Measurements from ENCODE around the gene KRT31. TPM values are rescaled to one million over a fixed set of nuclear protein-coding genes. Genes with fewer than 3 reads are reported as not detected.
"Not testable (repeated sequence)": the region's sequence is repeated elsewhere in the genome, so short reads cannot be mapped to it uniquely, and the experiment has no call there.

The KRT31 gene
- total RNA-seq, 4 donors from 2014 or later, result not detected

GRCh38 chr17:41387670-41388069, 9.7 kb downstream of the KRT31 start:
- no peaks in the 10 kb centered on the region for H3K4me1 ChIP-seq
- no peaks in the 10 kb centered on the region for H3K36me3 ChIP-seq
- intact Hi-C loops (cut with DNase I), result no loop called here
- no peak overlapping the region for H3K4me3 ChIP-seq
- WGBS, result 72% methylated on average over 4 of the region's 4 CpGs
- TF ChIP-seq CTCF (IDR thresholded peaks at IDR 0.05), result no peak
- TF ChIP-seq POLR2AphosphoS5 (IDR thresholded peaks at IDR 0.05), result no peak
- TF ChIP-seq EP300 (IDR thresholded peaks at IDR 0.05), result no peak
- TF ChIP-seq POLR2A (IDR thresholded peaks at IDR 0.05; ENCODE audit: low read depth), result no peak
- no peak overlapping the region for H3K27ac ChIP-seq (replicated peaks in 1 of 4)
- no peak for DNase-seq (ENCODE audit: extremely low spot score)
- H3K27me3 ChIP-seq, result no peaks in the 10 kb centered on the region
- H3K9me3 ChIP-seq, result peaks cover 0 to 15% (median 13%) of the 10 kb centered on the region in 4 donors

- intact Hi-C loops (cut with DNase I), result no loop called here
- Histone ChIP-seq H3K27me3 (no peaks in the 10 kb centered on the region), H3K27ac (replicated peaks in 1 of 4) (no peak overlapping the region), H3K36me3 (no peaks in the 10 kb centered on the region), H3K4me1 (no peaks in the 10 kb centered on the region), H3K4me3 (no peak overlapping the region), H3K9me3 (peaks cover 0 to 15% (median 13%) of the 10 kb centered on the region in 4 donors)
- DNase-seq (ENCODE audit: extremely low spot score), result no peak
- WGBS, result 94% methylated on average over 1 of the region's 1 CpG
- TF ChIP-seq POLR2AphosphoS5 (IDR thresholded peaks at IDR 0.05) (no peak), CTCF (IDR thresholded peaks at IDR 0.05) (no peak), POLR2A (IDR thresholded peaks at IDR 0.05; ENCODE audit: low read depth) (no peak), EP300 (IDR thresholded peaks at IDR 0.05) (no peak)
Observed at GRCh38 chr17:41386227-41386626, 11.2 kb downstream of the KRT31 start.

- Histone ChIP-seq H3K4me1 (no peaks in the 10 kb centered on the region), H3K4me3 (no peak overlapping the region), H3K36me3 (no peaks in the 10 kb centered on the region), H3K27me3 (no peaks in the 10 kb centered on the region), H3K27ac (replicated peaks in 1 of 4) (no peak overlapping the region), H3K9me3 (peaks cover 0 to 15% (median 13%) of the 10 kb centered on the region in 4 donors)
- intact Hi-C loops (cut with DNase I), result no loop called here
- 100% methylated on average over 1 of the region's 1 CpG for WGBS
- DNase-seq (ENCODE audit: extremely low spot score), result no peak
- TF ChIP-seq CTCF (IDR thresholded peaks at IDR 0.05) (no peak), EP300 (IDR thresholded peaks at IDR 0.05) (no peak), POLR2AphosphoS5 (IDR thresholded peaks at IDR 0.05) (no peak), POLR2A (IDR thresholded peaks at IDR 0.05; ENCODE audit: low read depth) (no peak)
Observed at GRCh38 chr17:41383690-41384089, 13.7 kb downstream of the KRT31 start.

DNA sequence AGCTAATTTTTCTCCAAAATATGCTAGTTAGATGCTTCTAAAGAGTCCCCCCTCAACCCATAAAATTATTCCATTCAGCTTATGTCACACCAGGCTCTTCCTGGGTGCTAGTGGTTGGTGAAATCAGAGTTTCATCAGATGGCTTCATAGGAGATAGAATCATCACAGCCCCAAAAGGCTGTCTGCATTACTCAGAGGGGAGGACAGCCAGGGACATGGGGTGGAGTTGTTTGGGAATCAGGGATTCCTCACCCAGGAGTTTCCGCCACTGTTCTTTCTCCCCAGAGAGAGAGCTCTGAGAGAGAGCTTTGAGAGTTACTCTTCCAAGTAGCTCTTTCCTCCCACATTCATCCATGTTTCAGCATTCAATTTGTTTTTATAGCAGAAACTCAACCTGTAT, 15.0 kb downstream of the KRT31 start:
- WGBS, result 90% methylated on average over 1 of the region's 1 CpG

GRCh38 chr17:41381943-41382342, 15.5 kb downstream of the KRT31 start, which contains the start of gene KRT34:
Gene KRT34, minus strand, starts transcription at chr17:41382306. Its CDS starts 60 bp downstream, at chr17:41382246.
- intact Hi-C loops (cut with DNase I), result not testable (repeated sequence)

More for the DNA sequence above, 15.0 kb downstream of the KRT31 start:
- no peaks in the 10 kb centered on the region for H3K36me3 ChIP-seq
- no peak overlapping the region for H3K27ac ChIP-seq (replicated peaks in 1 of 4)
- intact Hi-C loops (cut with DNase I), result no loop called here
- peaks cover 0 to 15% (median 11%) of the 10 kb centered on the region in 4 donors for H3K9me3 ChIP-seq
- no peak overlapping the region for H3K4me3 ChIP-seq
- H3K27me3 ChIP-seq, result no peaks in the 10 kb centered on the region
- TF ChIP-seq CTCF (IDR thresholded peaks at IDR 0.05) (no peak), POLR2A (IDR thresholded peaks at IDR 0.05; ENCODE audit: low read depth) (no peak), POLR2AphosphoS5 (IDR thresholded peaks at IDR 0.05) (no peak), EP300 (IDR thresholded peaks at IDR 0.05) (no peak)
- no peaks in the 10 kb centered on the region for H3K4me1 ChIP-seq
- DNase-seq (ENCODE audit: extremely low spot score), result no peak

GRCh38 chr17:41380091-41380490, 17.3 kb downstream of the KRT31 start:
- WGBS, result 81% methylated on average over 7 of the region's 7 CpGs
- H3K36me3 ChIP-seq; H3K27ac ChIP-seq (replicated peaks in 1 of 4); DNase-seq (ENCODE audit: extremely low spot score); intact Hi-C loops (cut with DNase I); H3K9me3 ChIP-seq; H3K27me3 ChIP-seq; H3K4me1 ChIP-seq; H3K4me3 ChIP-seq: not testable (repeated sequence)

More at GRCh38 chr17:41381943-41382342, 15.5 kb downstream of the KRT31 start, which contains the start of gene KRT34:
- not testable (repeated sequence) for H3K27ac ChIP-seq (replicated peaks in 1 of 4); DNase-seq (ENCODE audit: extremely low spot score); H3K27me3 ChIP-seq; H3K4me1 ChIP-seq; H3K36me3 ChIP-seq; H3K4me3 ChIP-seq
- 97% methylated on average over 7 of the region's 13 CpGs for WGBS
- H3K9me3 ChIP-seq, result peaks cover 0 to 14% (median 8%) of the 10 kb centered on the region in 4 donors

Measured in esophagus muscularis mucosa (tissue), 4 donors.